ENCODE data around the gene TMEM119.

The TMEM119 gene

GRCh38 chr12:108615918-108616317 lies 18.0 kb upstream of the TMEM119 start:
- no peak for DNase-seq

DNA sequence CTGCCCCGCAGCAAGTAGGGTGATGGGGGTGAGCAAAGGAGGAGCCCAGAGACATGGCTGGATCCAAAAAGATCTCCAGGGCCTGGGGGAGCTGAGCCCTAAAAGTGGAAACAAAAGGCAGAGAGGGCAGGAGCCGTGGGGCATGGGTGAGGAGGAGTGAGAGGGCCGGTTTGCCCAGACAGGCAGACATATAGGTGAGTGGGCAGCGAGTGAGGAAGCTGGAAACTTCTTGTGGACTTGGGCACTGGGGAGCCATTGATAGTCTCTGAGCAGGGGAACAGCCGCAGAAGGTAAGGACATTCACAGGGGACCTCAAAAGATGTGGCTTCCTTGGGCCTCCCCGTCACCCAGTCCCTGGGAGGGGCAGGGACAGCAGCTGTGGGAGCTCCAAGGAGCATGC lies 16.8 kb upstream of the TMEM119 start:
- DNase-seq, result no peak

GRCh38 chr12:108614041-108614440 lies 16.2 kb upstream of the TMEM119 start:
- no peak for DNase-seq

GRCh38 chr12:108613548-108613947 lies 15.7 kb upstream of the TMEM119 start:
- no peak for DNase-seq

DNA sequence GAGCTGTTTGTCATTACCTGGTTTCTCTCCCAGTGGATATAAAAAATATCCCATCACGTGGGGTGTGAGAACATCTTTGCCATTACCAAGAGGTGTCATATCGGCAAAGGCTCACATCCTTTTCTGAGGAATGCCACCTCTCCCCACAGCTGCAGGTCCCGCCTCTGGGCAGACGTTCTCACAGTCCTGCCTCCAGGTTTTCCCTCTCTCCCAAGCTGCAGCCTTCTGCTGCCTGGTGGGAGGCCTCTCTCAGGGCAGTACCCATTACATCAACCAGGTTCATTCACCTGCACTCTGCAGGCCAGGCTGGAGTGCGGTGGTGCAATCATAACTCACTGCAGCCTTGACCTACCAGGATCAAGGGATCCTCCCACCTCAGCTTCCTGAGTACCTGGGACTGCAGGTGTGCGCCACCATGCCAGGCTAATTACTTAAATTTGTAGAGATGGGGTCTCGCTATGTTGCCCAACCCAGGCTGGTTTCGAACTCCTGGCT lies 15.0 kb upstream of the TMEM119 start:
- DNase-seq, result no peak

GRCh38 chr12:108611884-108612415 lies 14.1 kb upstream of the TMEM119 start:
- no peak for DNase-seq

DNA sequence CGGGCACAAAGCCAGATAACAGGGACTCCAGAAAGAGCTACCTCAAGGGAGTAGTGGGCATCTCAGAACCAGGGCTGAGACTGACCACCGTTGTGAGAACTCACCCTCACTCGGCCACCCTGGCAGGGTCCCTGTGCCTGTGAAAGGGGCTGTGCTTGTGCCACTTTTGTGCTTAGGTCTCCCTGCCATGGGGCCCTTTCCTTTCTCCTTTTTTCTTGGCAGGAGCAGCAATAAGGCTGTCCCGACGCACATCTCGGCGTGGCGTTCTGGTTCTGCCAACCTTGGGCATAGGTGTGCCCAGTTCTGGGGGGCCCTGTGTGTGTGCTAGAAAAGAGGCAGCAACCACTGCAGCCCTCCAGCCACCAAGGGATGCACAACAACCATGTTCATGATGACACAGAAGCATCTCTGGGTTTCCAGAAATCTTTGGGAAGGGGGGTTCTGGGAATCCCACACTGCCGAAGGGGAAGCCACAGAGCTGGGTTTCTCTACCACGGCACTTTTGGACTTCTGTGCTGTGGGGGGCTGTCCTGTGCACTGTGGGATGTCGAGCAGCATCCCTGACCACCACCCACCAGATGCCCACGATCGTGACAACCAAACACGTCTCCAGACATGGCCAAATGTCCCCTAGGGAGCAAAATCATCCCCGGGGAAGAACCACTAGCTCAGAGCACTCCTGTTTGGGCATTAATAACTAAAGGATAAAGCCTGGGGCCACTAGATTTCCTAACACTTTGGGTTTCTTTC lies 13.1 kb upstream of the TMEM119 start:
- no peak for DNase-seq

DNA sequence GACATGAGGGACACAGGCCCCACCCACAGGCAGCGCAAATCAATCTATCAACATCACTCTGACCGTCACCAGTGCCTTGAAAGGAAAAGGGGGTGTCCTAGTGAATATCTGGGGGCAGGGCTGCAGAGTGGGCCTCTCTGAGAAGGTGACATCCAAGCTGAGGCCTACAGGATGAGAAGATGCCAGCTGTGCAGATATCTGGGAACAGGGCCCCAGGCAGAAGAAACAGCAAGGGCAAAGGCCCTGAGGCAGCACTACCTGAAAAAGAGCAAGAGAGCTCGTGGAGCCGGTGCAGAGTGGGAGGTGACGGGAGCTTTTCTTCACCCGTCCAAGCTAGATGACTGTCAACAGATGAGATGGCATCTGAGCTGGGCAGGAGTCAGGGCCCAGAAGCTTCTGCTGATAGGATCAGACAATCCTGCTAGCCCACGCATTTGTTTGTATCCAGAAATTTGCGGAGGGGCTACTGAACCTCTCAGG lies 12.5 kb upstream of the TMEM119 start:
- DNase-seq, result no peak

DNA sequence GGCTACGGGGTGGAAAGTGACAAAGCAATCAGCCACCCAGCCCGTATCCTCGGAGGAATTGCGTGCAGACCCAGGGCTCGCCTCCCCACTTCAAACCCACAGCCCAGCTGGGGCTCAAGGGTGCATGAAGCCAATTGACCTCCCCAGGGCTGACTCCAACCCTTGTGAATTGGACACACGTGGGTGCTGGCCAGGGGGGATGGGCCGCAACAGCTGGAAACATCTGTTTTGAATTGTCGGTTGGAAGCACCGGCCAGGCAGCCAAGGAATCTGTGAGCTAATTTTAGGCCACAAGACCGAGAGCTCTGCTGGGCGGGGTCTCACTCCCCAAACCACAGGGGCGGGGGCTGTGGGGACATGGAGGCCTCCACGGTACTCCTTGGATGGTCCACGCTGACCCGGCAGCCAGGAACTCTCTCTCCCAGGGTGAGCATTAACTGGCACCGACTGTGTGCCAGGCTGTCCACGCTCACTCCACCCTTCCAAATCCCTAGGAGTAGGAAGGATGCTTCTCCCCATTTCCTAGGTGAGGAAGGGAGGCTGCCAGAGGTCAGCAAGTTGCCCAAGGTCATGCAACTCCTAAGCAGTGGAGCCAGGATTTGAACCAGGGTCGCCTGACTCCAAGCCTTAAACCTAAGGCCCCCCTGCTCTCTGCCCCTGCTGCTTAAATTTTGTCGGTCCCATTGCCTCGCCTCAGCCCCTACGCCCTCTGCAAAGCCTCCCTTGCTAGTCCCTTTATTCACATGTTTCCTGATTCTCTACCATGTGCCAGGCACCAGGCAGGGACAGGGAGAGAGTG lies 11.9 kb upstream of the TMEM119 start:
- no peak for DNase-seq

DNA sequence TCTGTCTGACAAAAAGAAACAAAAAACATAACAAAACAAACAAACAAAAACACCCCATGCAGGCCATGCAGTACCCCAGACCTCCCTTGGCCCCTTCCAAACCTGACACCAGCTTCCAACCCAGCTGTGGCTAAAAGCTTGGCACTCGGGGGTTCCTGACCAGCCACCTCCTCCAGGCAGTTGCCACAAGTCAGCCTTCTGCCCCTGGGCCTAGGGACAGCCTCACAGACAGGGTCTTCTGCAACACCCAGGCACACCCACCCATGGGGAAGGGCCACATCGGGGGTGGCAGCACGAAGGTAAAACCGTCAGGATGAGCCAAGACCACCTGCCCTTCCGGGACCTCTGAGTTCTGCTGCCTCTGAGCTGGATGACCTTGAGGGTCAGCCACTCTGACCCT lies 10.7 kb upstream of the TMEM119 start:
- DNase-seq, result no peak

- DNase-seq, result no peak
Observed at GRCh38 chr12:108607981-108608600, 10.2 kb upstream of the TMEM119 start.

GRCh38 chr12:108606492-108606891 lies 8.6 kb upstream of the TMEM119 start:
- no peak for DNase-seq

GRCh38 chr12:108605690-108606406 lies 8.0 kb upstream of the TMEM119 start:
- no peak for DNase-seq

- DNase-seq, result no peak
Observed at GRCh38 chr12:108605000-108605689, 7.3 kb upstream of the TMEM119 start.

GRCh38 chr12:108604208-108604941 lies 6.5 kb upstream of the TMEM119 start:
- no peak for DNase-seq

DNA sequence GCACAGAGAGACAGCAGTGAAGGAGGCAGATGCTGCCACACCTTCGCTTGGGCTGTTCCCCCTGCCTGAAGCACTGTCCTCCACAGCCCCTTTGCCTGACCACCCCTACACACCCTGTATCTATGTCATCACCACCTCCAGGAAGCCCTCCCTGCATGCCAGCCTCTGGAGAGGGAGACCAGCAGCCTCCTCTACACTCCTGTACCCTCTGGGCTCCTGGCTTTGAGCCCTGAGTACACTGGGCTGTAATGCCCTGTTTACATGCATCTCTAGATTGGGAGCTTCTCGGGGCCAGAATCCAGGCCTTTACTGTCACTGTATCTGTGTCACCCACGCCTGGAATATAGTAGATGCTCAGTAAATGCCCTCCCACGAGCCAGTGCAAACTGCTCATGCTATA lies 5.9 kb upstream of the TMEM119 start:
- no peak for DNase-seq

- DNase-seq, result no peak
Observed at GRCh38 chr12:108602976-108603704, 5.3 kb upstream of the TMEM119 start.

GRCh38 chr12:108602209-108602705 lies 4.4 kb upstream of the TMEM119 start:
- no peak for DNase-seq

DNA sequence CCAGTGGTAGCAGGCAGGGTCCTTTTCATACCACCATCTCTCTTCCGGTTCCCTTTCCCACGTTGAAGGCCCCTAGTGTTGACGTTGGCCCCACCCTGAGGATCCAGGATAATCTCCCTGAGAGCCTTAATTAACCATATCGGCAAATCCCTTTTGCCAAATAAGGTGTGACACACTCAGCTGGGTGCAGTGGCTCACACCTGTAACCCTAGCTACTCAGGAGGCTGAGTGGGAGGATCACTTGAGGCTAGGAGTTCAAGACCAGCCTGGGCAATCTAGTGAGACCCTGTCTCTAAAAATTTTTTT lies 2.8 kb upstream of the TMEM119 start:
- DNase-seq, result no peak

GRCh38 chr12:108599948-108600701 lies 2.2 kb upstream of the TMEM119 start:
- no peak for DNase-seq

Measured in activated gamma-delta T cell (primary cell).